Adrenal gland (tissue), 12 donors: ENCODE measurements around the gene SVEP1. TPM values are rescaled to one million over a fixed set of nuclear protein-coding genes. Genes with fewer than 3 reads are reported as not detected.

ENCODE experiments used
- DNase-seq, 7 donors: peaks; one replicate each; pipeline ENCODE4 v3.0.0-alpha.2; 2019 to 2020
- H3K27ac ChIP-seq, 5 donors: fragments of 200-600 bp; sonication (generic) in 4 of 5; 1 replicate in 3 of 5; 2 replicates in 2 of 5; pipeline versions ENCODE4 v1.5.1 to v1.8.0; 2016 to 2020; ENCODE audit warnings: mild to moderate bottlenecking in 1 of 5
- H3K27me3 ChIP-seq: fragments of 200-600 bp; 2 replicates; pipeline ENCODE4 v1.8.0; 2021
- H3K36me3 ChIP-seq, 2 donors: fragments of 200-600 bp; replicated peaks in 1 of 2; 1 replicate in 1 of 2; 2 replicates in 1 of 2; pipeline versions ENCODE4 v1.5.1 to v1.8.0; 2018 to 2022
- H3K4me1 ChIP-seq, 2 donors: fragments of 200-600 bp; replicated peaks in 1 of 2; 1 replicate in 1 of 2; 2 replicates in 1 of 2; pipeline versions ENCODE4 v1.5.1 to v1.8.0; 2018 to 2021
- H3K4me3 ChIP-seq, 4 donors: fragments of 200-600 bp; sonication (generic) in 3 of 4; one replicate each; pipeline ENCODE4 v1.5.1; 2016 to 2018
- H3K9me3 ChIP-seq, 3 donors: fragments of 200-600 bp; sonication (generic) in 1 of 3; replicated peaks in 1 of 3; 1 replicate in 2 of 3; 2 replicates in 1 of 3; pipeline versions ENCODE4 v1.5.1 to v1.8.0; 2016 to 2021
- POLR2A ChIP-seq, 2 donors: fragments of 450-650 bp; IDR thresholded peaks; one replicate each; pipeline ENCODE4 v1.6.1; 2017; ENCODE audit warnings: antibody characterized with exemption in 2 of 2, mild to moderate bottlenecking in 2 of 2, moderate library complexity in 1 of 2
- WGBS, 4 donors: extraction: QIAGEN DNeasy Blood & Tissue Kit in 2 of 4; methylation state at CpG; one replicate each; pipeline versions ENCODE4 v1.1.5 to v1.1.7; 2013 to 2017; 5-methylcytosine and 5-hydroxymethylcytosine counted together
- intact Hi-C, 2 donors: fragments of 100-400 bp; cut with DNase I; formaldehyde crosslinking; loops; one replicate each; pipeline versions ENCODE4 v1.14.1 to v1.15.0; 2022 to 2023
- polyA plus RNA-seq, 3 donors: library from polyadenylated mRNA; stranded (reverse); fragments of 200-250 nt in 2 of 3; fragments of 350-450 nt in 1 of 3; fragmentation: Illumina TruSeq in 1 of 3; extraction: RNeasy Lipid Tissue Mini Kit (QIAGEN cat#74804) in 1 of 3; gene quantifications; one replicate each; pipeline ENCODE4 v1.2.3, GENCODE V29; 2013 to 2014
- total RNA-seq, 9 donors: library from RNA; depleted of rRNA in 4 of 9; stranded (reverse); fragments of >200 nt in 4 of 9; fragments of 120-200 nt in 1 of 9; fragmentation: NEBNext Ultra II Directional in 1 of 9; extraction: Animal tissue kit (Norgen Biotek cat#: 25700) in 1 of 9; gene quantifications; one replicate each; pipeline versions ENCODE4 v1.1.0 to v1.2.4, GENCODE V29; 2013 to 2023
- TF ChIP-seq, protein P1 (sequence below), 6 experiments: fragments of 450-650 bp in 4 of 6; fragments of 200-600 bp in 2 of 6; sonication (generic) in 1 of 6; IDR thresholded peaks; 1 replicate in 5 of 6; 2 replicates in 1 of 6; pipeline versions ENCODE4 v1.5.1 to v1.8.0; 2016 to 2021; ENCODE audit warnings: antibody characterized with exemption in 6 of 6, mild to moderate bottlenecking in 2 of 6, moderate library complexity in 1 of 6
- donor health status: healthy with polysubstance abuse.
- donor health status: Bipolar disorder and iron deficiency.
- donor health status: DM: yes; HTN: yes; CAD: no.
- donor health status: DM: no; HTN: no; CAD: no.
- donor health status: DM: no; HTN: no; CAD: no.
- donor health status: DM: yes; HTN: yes; CAD: no.

SVEP1 gene
- total and polyA plus RNA-seq, 12 donors = 2.2 to 45.3 (median 23.0) TPM

DNA sequence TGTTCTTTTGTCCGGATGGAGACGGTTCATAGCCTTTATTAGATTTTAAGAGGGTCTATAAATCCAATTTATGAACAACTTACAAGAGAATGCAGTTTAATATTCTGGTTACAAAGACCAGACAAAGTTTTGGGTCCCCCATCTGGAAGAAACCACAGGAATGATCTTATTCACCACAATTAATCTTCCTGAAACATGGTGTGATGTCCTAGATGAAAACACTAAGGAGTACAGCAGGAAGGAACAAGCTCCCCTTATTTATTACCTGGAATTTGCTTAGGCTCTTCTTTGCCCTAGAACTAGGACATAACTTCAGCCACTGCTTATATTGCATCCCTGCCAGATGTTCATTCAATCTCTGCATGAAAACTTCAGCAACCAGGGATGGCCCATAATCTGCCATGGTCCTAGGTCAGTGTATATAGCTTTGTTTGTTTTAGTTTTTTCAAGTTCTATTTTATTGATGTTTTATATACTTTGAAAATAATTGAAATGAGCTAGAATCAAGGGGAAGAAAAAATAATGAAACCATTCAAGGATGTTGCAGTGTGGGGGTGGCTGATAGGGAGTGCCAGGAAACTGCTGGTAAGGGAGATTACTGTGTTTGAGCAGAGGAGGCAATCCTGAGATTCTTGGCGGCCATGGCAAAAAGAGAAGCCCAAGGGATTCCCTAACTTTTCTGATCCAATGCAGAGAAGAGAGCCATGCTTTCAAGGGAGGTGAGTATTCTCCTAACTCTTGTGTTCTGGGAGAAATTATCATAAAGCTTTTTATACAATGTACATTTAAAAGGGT is 258.7 kb downstream of the SVEP1 start:
- Histone ChIP-seq H3K9me3 (no peaks in the 10 kb centered on the region), H3K4me3 (no peak overlapping the region), H3K27me3 (no peaks in the 10 kb centered on the region), H3K27ac (no peak overlapping the region), H3K4me1 (no peaks in the 10 kb centered on the region), H3K36me3 (no peaks in the 10 kb centered on the region)
- DNase-seq = no peak
- 57 to 68% (median 67%) methylated on average over 3 of the region's 3 CpGs for WGBS, 4 donors
- intact Hi-C loops = no loop called here
- no peak for TF ChIP-seq POLR2A (IDR thresholded peaks at IDR 0.05)
- TF ChIP-seq, protein P1, sequence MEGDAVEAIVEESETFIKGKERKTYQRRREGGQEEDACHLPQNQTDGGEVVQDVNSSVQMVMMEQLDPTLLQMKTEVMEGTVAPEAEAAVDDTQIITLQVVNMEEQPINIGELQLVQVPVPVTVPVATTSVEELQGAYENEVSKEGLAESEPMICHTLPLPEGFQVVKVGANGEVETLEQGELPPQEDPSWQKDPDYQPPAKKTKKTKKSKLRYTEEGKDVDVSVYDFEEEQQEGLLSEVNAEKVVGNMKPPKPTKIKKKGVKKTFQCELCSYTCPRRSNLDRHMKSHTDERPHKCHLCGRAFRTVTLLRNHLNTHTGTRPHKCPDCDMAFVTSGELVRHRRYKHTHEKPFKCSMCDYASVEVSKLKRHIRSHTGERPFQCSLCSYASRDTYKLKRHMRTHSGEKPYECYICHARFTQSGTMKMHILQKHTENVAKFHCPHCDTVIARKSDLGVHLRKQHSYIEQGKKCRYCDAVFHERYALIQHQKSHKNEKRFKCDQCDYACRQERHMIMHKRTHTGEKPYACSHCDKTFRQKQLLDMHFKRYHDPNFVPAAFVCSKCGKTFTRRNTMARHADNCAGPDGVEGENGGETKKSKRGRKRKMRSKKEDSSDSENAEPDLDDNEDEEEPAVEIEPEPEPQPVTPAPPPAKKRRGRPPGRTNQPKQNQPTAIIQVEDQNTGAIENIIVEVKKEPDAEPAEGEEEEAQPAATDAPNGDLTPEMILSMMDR (IDR thresholded peaks at IDR 0.05) = no peak

DNA sequence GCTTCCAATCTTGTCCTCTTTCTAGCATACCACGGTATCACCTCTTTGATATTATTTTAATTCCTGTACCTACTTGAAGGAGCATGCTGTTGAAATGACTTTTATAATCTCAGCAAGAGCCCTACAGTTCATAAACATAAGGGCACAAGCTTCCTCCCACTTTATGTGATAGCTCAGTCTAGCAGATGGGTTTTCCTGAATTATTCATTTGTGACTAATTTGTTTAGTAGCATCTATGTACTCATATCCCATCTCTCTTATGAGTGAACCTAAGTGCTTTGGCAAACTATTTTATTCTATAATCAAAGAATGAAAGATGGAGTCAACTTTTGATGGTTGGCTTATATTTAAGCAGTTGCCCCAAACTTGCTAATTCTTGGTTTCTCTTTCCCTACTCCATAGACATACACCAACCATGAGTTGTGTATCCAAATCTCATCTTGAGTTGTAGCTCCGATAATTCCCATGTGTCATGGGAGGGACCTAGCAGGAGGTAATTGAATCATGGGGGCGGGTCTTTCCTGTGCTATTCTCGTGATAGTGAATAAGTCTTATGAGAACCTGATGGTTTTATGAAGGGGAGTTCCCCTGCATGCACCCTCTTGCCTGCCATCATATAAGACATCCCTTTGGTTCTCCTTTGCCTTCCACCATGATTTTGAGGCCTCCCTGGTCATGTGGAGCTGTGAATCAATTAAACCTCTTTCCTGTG is 259.6 kb downstream of the SVEP1 start:
- Histone ChIP-seq H3K4me1 (no peaks in the 10 kb centered on the region), H3K4me3 (no peak overlapping the region), H3K27ac (no peak overlapping the region), H3K27me3 (no peaks in the 10 kb centered on the region), H3K36me3 (no peaks in the 10 kb centered on the region), H3K9me3 (no peaks in the 10 kb centered on the region)
- DNase-seq = no peak
- 78 to 88% (median 80%) methylated on average over 4 of the region's 4 CpGs for WGBS, 4 donors
- intact Hi-C loops = no loop called here
- TF ChIP-seq POLR2A (IDR thresholded peaks at IDR 0.05) = no peak
- TF ChIP-seq, protein P1 (IDR thresholded peaks at IDR 0.05) = no peak

DNA sequence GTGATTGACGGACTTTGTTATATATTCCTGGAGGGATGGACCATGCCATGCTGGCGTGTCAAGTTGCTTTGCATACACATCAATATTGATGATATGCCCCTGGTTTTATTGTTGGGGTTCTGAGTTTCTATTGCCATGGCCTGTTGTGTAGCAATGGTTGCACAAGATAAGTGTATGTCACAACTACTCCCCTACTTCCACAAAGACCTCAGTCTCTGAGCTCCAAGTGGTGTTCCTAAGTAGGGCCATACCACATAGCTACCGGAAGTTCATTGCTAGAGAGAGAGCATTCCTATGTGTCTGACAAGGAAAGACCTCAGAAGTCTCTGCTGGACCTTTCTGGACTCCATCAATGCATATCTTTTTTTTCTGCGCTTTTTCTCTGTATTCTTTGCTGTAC is 261.6 kb downstream of the SVEP1 start:
- TF ChIP-seq, protein P1 (IDR thresholded peaks at IDR 0.05) = no peak
- TF ChIP-seq POLR2A (IDR thresholded peaks at IDR 0.05) = no peak
- Histone ChIP-seq H3K9me3 (no peaks in the 10 kb centered on the region), H3K27ac (no peak overlapping the region), H3K4me1 (no peaks in the 10 kb centered on the region), H3K4me3 (no peak overlapping the region), H3K36me3 (no peaks in the 10 kb centered on the region), H3K27me3 (no peaks in the 10 kb centered on the region)
- no peak for DNase-seq
- 74 to 88% (median 88%) methylated on average over 4 of the region's 4 CpGs for WGBS, 4 donors
- intact Hi-C loops = no loop called here

DNA sequence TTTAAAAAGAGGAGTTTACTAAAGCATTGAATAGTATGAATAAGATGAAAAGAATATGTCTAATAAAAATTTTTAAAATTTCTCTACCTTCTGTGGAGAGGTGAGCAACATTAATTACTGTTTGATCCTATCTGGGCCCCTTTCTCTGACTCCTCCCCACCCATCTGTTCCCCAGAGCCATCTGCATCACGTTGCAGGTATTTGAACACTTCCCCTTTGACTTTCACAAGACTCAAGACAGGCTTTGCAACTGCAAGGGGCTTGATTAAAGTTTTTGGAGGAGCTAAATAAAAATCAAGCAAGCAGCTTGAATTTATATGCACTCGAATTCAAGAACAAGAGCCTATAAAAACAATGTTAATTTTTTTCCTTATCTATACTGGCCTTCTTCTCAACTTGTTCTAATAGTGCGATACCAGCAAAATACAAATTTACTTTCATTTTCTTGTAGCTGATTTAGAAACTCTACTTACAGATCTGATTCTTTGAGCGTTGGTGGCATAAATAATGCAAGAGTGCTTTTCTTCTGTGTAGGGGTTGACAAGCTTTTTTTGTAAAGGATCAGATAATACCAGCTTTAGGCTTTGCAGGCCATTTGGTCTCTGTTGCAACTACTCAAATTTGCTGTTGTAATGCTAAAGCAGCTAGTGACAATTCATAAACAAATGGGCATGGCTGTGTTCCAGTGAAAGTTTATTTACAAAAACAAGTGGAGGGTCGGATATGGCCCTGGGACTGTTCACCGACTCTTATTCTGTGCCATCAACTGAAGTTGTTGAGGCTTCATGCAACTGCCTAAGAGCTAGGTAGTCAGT is 263.1 kb downstream of the SVEP1 start:
- DNase-seq = no peak
- intact Hi-C loops = no loop called here
- no peaks in the 10 kb centered on the region for H3K36me3 ChIP-seq
- no peaks in the 10 kb centered on the region for H3K27me3 ChIP-seq
- 42 to 47% (median 44%) methylated on average over 5 to 6 of the region's 6 CpGs for WGBS, 4 donors
- TF ChIP-seq, protein P1 (IDR thresholded peaks at IDR 0.05) = no peak
- no peak for TF ChIP-seq POLR2A (IDR thresholded peaks at IDR 0.05)
- no peak overlapping the region for H3K4me3 ChIP-seq
- H3K27ac ChIP-seq = no peak overlapping the region
- no peaks in the 10 kb centered on the region for H3K9me3 ChIP-seq
- no peaks in the 10 kb centered on the region for H3K4me1 ChIP-seq
